Loucy (cell line): ENCODE data around the gene C1QTNF9.
"Not testable (repeated sequence)": the region's sequence is repeated elsewhere in the genome, so short reads cannot be mapped to it uniquely, and the experiment has no call there.

Source experiments
- H2AFZ ChIP-seq: fragments of 200-600 bp; sonication (generic); 2 replicates; pipeline ENCODE4 v1.6.0; 2016; ENCODE audit warnings: antibody characterized with exemption, mild to moderate bottlenecking, low read length, moderate library complexity
- H3F3A ChIP-seq: fragments of 200-600 bp; 2 replicates; pipeline ENCODE4 v1.6.0; 2016; ENCODE audit warnings: antibody characterized with exemption, low read depth, mild to moderate bottlenecking
- H3K27me3 ChIP-seq: fragments of 200-600 bp; sonication (generic); 2 replicates; pipeline ENCODE4 v1.6.1; 2014; ENCODE audit warnings: low read length, mild to moderate bottlenecking; ENCODE audit not compliant: insufficient read depth, poor library complexity, severe bottlenecking
- H3K36me3 ChIP-seq: fragments of 200-600 bp; sonication (generic); 2 replicates; pipeline ENCODE4 v1.6.1; 2016; ENCODE audit warnings: low read length; ENCODE audit not compliant: insufficient read depth
- H3K4me1 ChIP-seq: fragments of 200-600 bp; sonication (generic); 2 replicates; pipeline ENCODE4 v1.5.1; 2014; ENCODE audit warnings: low read length, mild to moderate bottlenecking; ENCODE audit not compliant: insufficient read depth, poor library complexity, severe bottlenecking
- H3K4me2 ChIP-seq: fragments of 200-600 bp; sonication (generic); 2 replicates; pipeline ENCODE4 v1.6.0; 2014; ENCODE audit warnings: antibody characterized with exemption, low read length, low read depth, mild to moderate bottlenecking; ENCODE audit not compliant: poor library complexity, severe bottlenecking
- H3K4me3 ChIP-seq: fragments of 200-600 bp; sonication (generic); 2 replicates; pipeline ENCODE4 v1.5.1; 2014; ENCODE audit warnings: low read length, mild to moderate bottlenecking, mixed read lengths; ENCODE audit not compliant: poor library complexity, severe bottlenecking
- H3K79me2 ChIP-seq: fragments of 200-600 bp; sonication (generic); 2 replicates; pipeline ENCODE4 v1.6.1; 2014; ENCODE audit warnings: low read length; ENCODE audit not compliant: insufficient read depth
- H3K9ac ChIP-seq: fragments of 200-600 bp; sonication (generic); 2 replicates; pipeline ENCODE4 v1.6.0; 2014; ENCODE audit warnings: mild to moderate bottlenecking, low read depth, low read length, moderate library complexity; ENCODE audit not compliant: poor library complexity, severe bottlenecking
- H3K9me2 ChIP-seq: fragments of 200-600 bp; sonication (generic); replicated peaks from 2 replicates; pipeline ENCODE4 v1.6.1; 2016; ENCODE audit warnings: low read depth, low read length, mixed read lengths
- H3K9me3 ChIP-seq: fragments of 200-600 bp; sonication (generic); 2 replicates; pipeline ENCODE4 v1.6.1; 2014; ENCODE audit warnings: mild to moderate bottlenecking, antibody characterized with exemption, low read length, low read depth; ENCODE audit not compliant: insufficient read depth
- H4K20me1 ChIP-seq: fragments of 200-600 bp; sonication (generic); 2 replicates; pipeline ENCODE4 v1.6.0; 2014; ENCODE audit warnings: antibody characterized with exemption, low read length, mild to moderate bottlenecking; ENCODE audit not compliant: insufficient read depth, poor library complexity, severe bottlenecking
- CTCF ChIP-seq: fragments of 200-600 bp; sonication (generic); conservative IDR thresholded peaks from 2 replicates; pipeline ENCODE4 v1.5.1; 2014; ENCODE audit warnings: mild to moderate bottlenecking, antibody characterized with exemption, low read length
- EZH2phosphoT487 ChIP-seq: fragments of 200-600 bp; IDR thresholded peaks from 2 replicates; pipeline ENCODE4 v1.6.1; 2018; ENCODE audit warnings: antibody characterized with exemption, mild to moderate bottlenecking, moderate library complexity, borderline replicate concordance

The C1QTNF9 gene

GRCh38 chr13:24362435-24362952 lies 53.1 kb downstream of the C1QTNF9 start:
- Histone ChIP-seq H3K4me1 (no peaks in the 10 kb centered on the region), H3K4me3 (no peak overlapping the region), H3K9ac (no peak overlapping the region), H3K9me2 (no peaks in the 10 kb centered on the region), H2AFZ (no peak overlapping the region), H3F3A (no peaks in the 10 kb centered on the region), H3K4me2 (no peak overlapping the region), H3K79me2 (no peaks in the 10 kb centered on the region), H3K36me3 (no peaks in the 10 kb centered on the region), H4K20me1 (no peaks in the 10 kb centered on the region), H3K27me3 (no peaks in the 10 kb centered on the region), H3K9me3 (no peaks in the 10 kb centered on the region)
- TF ChIP-seq CTCF (no peak), EZH2phosphoT487 (no peak)

- TF ChIP-seq EZH2phosphoT487 (no peak), CTCF (no peak)
- H3K9me3 ChIP-seq = no peaks in the 10 kb centered on the region
These were observed 55.8 kb downstream of the C1QTNF9 start for GRCh38 chr13:24365191-24365590.

GRCh38 chr13:24366315-24366714 lies 56.9 kb downstream of the C1QTNF9 start:
- H3K4me1 ChIP-seq, H3K4me2 ChIP-seq, H3K79me2 ChIP-seq: not testable (repeated sequence)

More at GRCh38 chr13:24365191-24365590, 55.8 kb downstream of the C1QTNF9 start:
- no peaks in the 10 kb centered on the region for H3K9me2 ChIP-seq
- no peaks in the 10 kb centered on the region for H3K36me3 ChIP-seq
- H3K4me2 ChIP-seq = no peak overlapping the region
- no peaks in the 10 kb centered on the region for H3K27me3 ChIP-seq
- no peaks in the 10 kb centered on the region for H4K20me1 ChIP-seq
- no peak overlapping the region for H3K9ac ChIP-seq
- H3K79me2 ChIP-seq = no peaks in the 10 kb centered on the region
- no peak overlapping the region for H2AFZ ChIP-seq
- H3K4me3 ChIP-seq = no peak overlapping the region
- H3K4me1 ChIP-seq = no peaks in the 10 kb centered on the region
- H3F3A ChIP-seq = no peaks in the 10 kb centered on the region

GRCh38 chr13:24371273-24371672 lies 61.9 kb downstream of the C1QTNF9 start:
- not testable (repeated sequence) for H3K4me2 ChIP-seq, H3F3A ChIP-seq
- TF ChIP-seq CTCF = 0 out of 2 replicates have a peak, but pooled peaks have one; percentile 7

More at GRCh38 chr13:24366315-24366714, 56.9 kb downstream of the C1QTNF9 start:
- not testable (repeated sequence) for H3F3A ChIP-seq, H4K20me1 ChIP-seq, H3K27me3 ChIP-seq, H3K9ac ChIP-seq, H3K9me2 ChIP-seq, H3K9me3 ChIP-seq, H3K36me3 ChIP-seq, H3K4me3 ChIP-seq, H2AFZ ChIP-seq

More at GRCh38 chr13:24371273-24371672, 61.9 kb downstream of the C1QTNF9 start:
- H2AFZ ChIP-seq, H3K9me2 ChIP-seq, H3K27me3 ChIP-seq, H3K9me3 ChIP-seq, H3K79me2 ChIP-seq, H3K4me1 ChIP-seq, H3K9ac ChIP-seq, H4K20me1 ChIP-seq, H3K36me3 ChIP-seq, H3K4me3 ChIP-seq: not testable (repeated sequence)
